ENCODE measurements around the gene TLR8. TPM values are rescaled to one million over a fixed set of nuclear protein-coding genes. Genes with fewer than 3 reads are reported as not detected.

The TLR8 gene
- total and polyA plus RNA-seq, 2 of the 4 experiments (the other 2 are of a cell fraction): not detected

- no peak for TF ChIP-seq FOS (IDR thresholded peaks at IDR 0.05; ENCODE audit: low read depth, low read length)
Observed at GRCh38 chrX:12965131-12965940, 58.9 kb downstream of the TLR8 start (continued).

- intact Hi-C loops (cut with micrococcal nuclease) (no loop called here), in situ Hi-C loops (cut with MboI; ENCODE audit: low sequenced_read_pairs) (loop anchor here (10.0 to 25.0 kb wide), 3 partner anchors 519 to 1071 kb away; partner anchors contain the start of genes GEMIN8, OFD1 and TRAPPC2), dilution Hi-C loops (cut with HindIII; ENCODE audit: low sequenced_read_pairs, unreplicated experiment) (no loop called here)
- no peak overlapping the region for H2BK120ac ChIP-seq (ENCODE audit: low read depth, low read length)
- no peak overlapping the region for H3K4ac ChIP-seq (ENCODE audit: low read depth, low read length)
- H3K4me1 ChIP-seq (ENCODE audit: control insufficient read depth, insufficient read depth, low read length): peaks cover 4% of the 10 kb centered on the region
- no peak overlapping the region for H2BK5ac ChIP-seq (ENCODE audit: low read depth, low read length, poor library complexity, severe bottlenecking)
- H2AK5ac ChIP-seq (ENCODE audit: low read depth, low read length): no peak overlapping the region
- H3K27me3 ChIP-seq (ENCODE audit: control insufficient read depth, insufficient read depth, low read length): no peaks in the 10 kb centered on the region
- no TSS peak for BruUV-seq (replicated peaks)
- H2BK15ac ChIP-seq (ENCODE audit: low read depth, low read length): no peak overlapping the region
- no peak overlapping the region for H2AFZ ChIP-seq (replicated peaks; ENCODE audit: low read length, poor library complexity)
- H4K91ac ChIP-seq (ENCODE audit: insufficient read depth, low read depth, low read length): no peak overlapping the region
- no peak overlapping the region for H3K27ac ChIP-seq (ENCODE audit: insufficient read depth, low read length)
- H4K5ac ChIP-seq (ENCODE audit: low read depth, low read length): no peak overlapping the region
- no CpG with 5 or more reads among the region's 1 CpG for WGBS, 2 experiments (ENCODE audit: extremely low coverage in 2 of 2, insufficient read length in 1 of 2)
- no peak overlapping the region for H3K18ac ChIP-seq (ENCODE audit: low read depth, low read length)
- ATAC-seq (ENCODE audit: low read depth) (no peak), DNase-seq (no peak)
- no peaks in the 10 kb centered on the region for H4K20me1 ChIP-seq (ENCODE audit: insufficient read depth, low read length)
- CTCF ChIA-PET: no interaction called here
- no peak overlapping the region for H3K9ac ChIP-seq (ENCODE audit: low read depth, low read length)
- POLR2A ChIA-PET (ENCODE audit: unreplicated experiment): no interaction called here
- no peak overlapping the region for H3K14ac ChIP-seq (replicated peaks; ENCODE audit: low read depth, low read length)
- H3K4me2 ChIP-seq (ENCODE audit: low read depth, low read length): no peak overlapping the region
- H3K23ac ChIP-seq (ENCODE audit: low read depth, low read length): no peak overlapping the region
- H3K4me3 ChIP-seq (ENCODE audit: insufficient read depth, low read depth, low read length): no peak overlapping the region
- no peak overlapping the region for H2AK9ac ChIP-seq (replicated peaks; ENCODE audit: low read depth, low read length, poor library complexity)
- no peak overlapping the region for H4K8ac ChIP-seq (ENCODE audit: low read depth in 2 of 2, low read length in 2 of 2)
- no peaks in the 10 kb centered on the region for H3K79me1 ChIP-seq (ENCODE audit: low read depth in 1 of 2, low read length in 2 of 2)
- no peak overlapping the region for H3K56ac ChIP-seq (ENCODE audit: extremely low read depth, insufficient read depth, low read length)
- H3K9me3 ChIP-seq (ENCODE audit: control insufficient read depth, insufficient read depth, low read length): no peaks in the 10 kb centered on the region
- no peak overlapping the region for H2BK20ac ChIP-seq (ENCODE audit: low read depth, low read length)
- H3K36me3 ChIP-seq (ENCODE audit: control insufficient read depth, insufficient read depth, low read length): no peaks in the 10 kb centered on the region
- TF ChIP-seq RAD21 (IDR thresholded peaks at IDR 0.05; ENCODE audit: low read length): no peak
- TF ChIP-seq USF2 (IDR thresholded peaks at IDR 0.05; ENCODE audit: low read depth, low read length): no peak
- no peak for TF ChIP-seq BHLHE40 (IDR thresholded peaks at IDR 0.05; ENCODE audit: low read depth, low read length)
- no peak for TF ChIP-seq MAFK (IDR thresholded peaks at IDR 0.05; ENCODE audit: low read depth, low read length)
- no peak for TF ChIP-seq MAZ (IDR thresholded peaks at IDR 0.05; ENCODE audit: borderline replicate concordance, low read depth, low read length)
- no peak for TF ChIP-seq POLR2A (IDR thresholded peaks at IDR 0.05; ENCODE audit: low read depth, low read length)
- TF ChIP-seq ELK1 (IDR thresholded peaks at IDR 0.05; ENCODE audit: borderline replicate concordance, low read depth, low read length): no peak
- no peak for TF ChIP-seq RFX5 (IDR thresholded peaks at IDR 0.05; ENCODE audit: low read depth, low read length)
- no peaks in the 10 kb centered on the region for H3K9me1 ChIP-seq (ENCODE audit: insufficient read depth, low read length)
Observed at GRCh38 chrX:12966151-12966550, 59.7 kb downstream of the TLR8 start.

Measured in IMR-90 (cell line).